A549 treated with Mapracorat at 1 μM for 4 hours (cell line): Measurements from ENCODE around the gene LHFPL5. TPM values are rescaled to one million over a fixed set of nuclear protein-coding genes. Genes with fewer than 3 reads are reported as not detected.

Experiments used
- total RNA-seq: library from RNA; stranded (reverse); fragments of 200-300 nt; extraction: Qiagen RNA extraction; gene quantifications from 5 replicates; pipeline ENCODE4 v1.2.3, GENCODE V29; 2022

LHFPL5 gene
- total RNA-seq = 0.12 to 0.28 TPM in 2 of 5 replicates, not detected in the others

GRCh38 chr6:35804996-35805736 is at the start of gene LHFPL5:
Gene LHFPL5, plus strand, starts transcription at chr6:35805352. Its CDS starts 319 bp downstream, at chr6:35805671.

GRCh38 chr6:35776364-35777215 is 28.6 kb upstream of the LHFPL5 start, which contains the start of gene CLPSL2:
Gene CLPSL2, plus strand, starts transcription at chr6:35776598. Its CDS starts 21 bp downstream, at chr6:35776619.

GRCh38 chr6:35780719-35781118 is 24.4 kb upstream of the LHFPL5 start, which contains the start of gene CLPSL1:
Gene CLPSL1, plus strand, starts transcription at chr6:35781019. Its CDS starts 92 bp downstream, at chr6:35781111.

Other genes starting within 250 kb of the LHFPL5 start
- 91.6 to 128 TPM (median 116 TPM) in 5 replicates for gene FKBP5, start 116.4 kb upstream of the LHFPL5 start, total RNA-seq
- 0.26 to 0.97 TPM (median 0.55 TPM) in 5 replicates for gene ARMC12, start 68.3 kb upstream of the LHFPL5 start, total RNA-seq
- 0.79 to 1.4 TPM (median 0.94 TPM) in 4 of 5 replicates, not detected in the other for gene CLPSL2, start 28.8 kb upstream of the LHFPL5 start, total RNA-seq
- gene CLPSL1, start 24.3 kb upstream of the LHFPL5 start, total RNA-seq = not detected in 5 replicates
- gene CLPS, start 8.0 kb upstream of the LHFPL5 start, total RNA-seq = not detected in 5 replicates
- 27.1 to 40.9 TPM (median 31.2 TPM) in 5 replicates for gene SRPK1, start 115.7 kb downstream of the LHFPL5 start, total RNA-seq
- 0.08 TPM in 1 of 5 replicates, not detected in the others for gene SLC26A8, start 219.3 kb downstream of the LHFPL5 start, total RNA-seq
- 21.3 to 28.2 TPM (median 25.6 TPM) in 5 replicates for gene MAPK14, start 222.5 kb downstream of the LHFPL5 start, total RNA-seq